ENCODE results near the gene NASP.

NASP gene

GRCh38 chr1:45623972-45624371 is 40.1 kb downstream of the NASP start, which contains the start of gene CCDC17:
CCDC17 (minus strand) TSS chr1:45624054; CDS start chr1:45623909, 145 bp downstream.
- H3K79me2 ChIP-seq, result no peaks in the 10 kb centered on the region
- H3K4me1 ChIP-seq, result no peaks in the 10 kb centered on the region
- no peak for TF ChIP-seq CTCF (IDR thresholded peaks at IDR 0.05)
- H3K27ac ChIP-seq, result no peak within 1 kb of the TSS
- no peaks in the 10 kb centered on the region for H3K36me3 ChIP-seq (ENCODE audit: control insufficient read depth, insufficient read depth, low read length)
- no peak within 1 kb of the TSS for H2AFZ ChIP-seq
- no peaks in the 10 kb centered on the region for H3K27me3 ChIP-seq (ENCODE audit: control insufficient read depth, insufficient read depth, low read length)
- no peak within 1 kb of the TSS for H3K4me2 ChIP-seq (ENCODE audit: low read length)
- H3K9ac ChIP-seq, result no peak within 1 kb of the TSS
- H3K4me3 ChIP-seq (ENCODE audit: low read depth, low read length), result no peak within 1 kb of the TSS
- no peaks in the 10 kb centered on the region for H3K9me3 ChIP-seq (ENCODE audit: control insufficient read depth, low read length)

GRCh38 chr1:45629035-45629434 is 45.2 kb downstream of the NASP start:
- Histone ChIP-seq H3K79me2 (no peaks in the 10 kb centered on the region), H3K36me3 (ENCODE audit: control insufficient read depth, insufficient read depth, low read length) (no peaks in the 10 kb centered on the region), H3K4me1 (peaks cover 2% of the 10 kb centered on the region), H3K27ac (no peak overlapping the region), H2AFZ (no peak overlapping the region), H3K9ac (no peak overlapping the region), H3K4me3 (ENCODE audit: low read depth, low read length) (no peak overlapping the region), H3K9me3 (ENCODE audit: control insufficient read depth, low read length) (no peaks in the 10 kb centered on the region), H3K27me3 (ENCODE audit: control insufficient read depth, insufficient read depth, low read length) (no peaks in the 10 kb centered on the region), H3K4me2 (ENCODE audit: low read length) (no peak overlapping the region)
- no peak for TF ChIP-seq CTCF (IDR thresholded peaks at IDR 0.05)

- Histone ChIP-seq H3K27ac (peak overlapping the region; percentile 19), H3K4me3 (ENCODE audit: low read depth, low read length) (no peak overlapping the region), H3K4me2 (ENCODE audit: low read length) (no peak overlapping the region), H3K27me3 (ENCODE audit: control insufficient read depth, insufficient read depth, low read length) (no peaks in the 10 kb centered on the region), H2AFZ (no peak overlapping the region), H3K79me2 (no peaks in the 10 kb centered on the region), H3K36me3 (ENCODE audit: control insufficient read depth, insufficient read depth, low read length) (no peaks in the 10 kb centered on the region), H3K9me3 (ENCODE audit: control insufficient read depth, low read length) (no peaks in the 10 kb centered on the region), H3K9ac (no peak overlapping the region), H3K4me1 (peaks cover 2% of the 10 kb centered on the region)
- TF ChIP-seq CTCF (IDR thresholded peaks at IDR 0.05), result no peak
Measured at GRCh38 chr1:45630429-45630828, 46.6 kb downstream of the NASP start.

- H3K4me2 ChIP-seq (ENCODE audit: low read length), result no peak overlapping the region
- no peaks in the 10 kb centered on the region for H3K36me3 ChIP-seq (ENCODE audit: control insufficient read depth, insufficient read depth, low read length)
- no peaks in the 10 kb centered on the region for H3K27me3 ChIP-seq (ENCODE audit: control insufficient read depth, insufficient read depth, low read length)
- no peak for TF ChIP-seq CTCF (IDR thresholded peaks at IDR 0.05)
- H3K9me3 ChIP-seq (ENCODE audit: control insufficient read depth, low read length), result no peaks in the 10 kb centered on the region
- H3K79me2 ChIP-seq, result no peaks in the 10 kb centered on the region
- no peak overlapping the region for H2AFZ ChIP-seq
- H3K4me1 ChIP-seq, result no peaks in the 10 kb centered on the region
- no peak overlapping the region for H3K4me3 ChIP-seq (ENCODE audit: low read depth, low read length)
- H3K27ac ChIP-seq, result no peak overlapping the region
- H3K9ac ChIP-seq, result no peak overlapping the region
Measured at GRCh38 chr1:45635211-45635610, 51.4 kb downstream of the NASP start.

- no peak overlapping the region for H3K27ac ChIP-seq
- no peak overlapping the region for H2AFZ ChIP-seq
- H3K79me2 ChIP-seq, result no peaks in the 10 kb centered on the region
- H3K4me2 ChIP-seq (ENCODE audit: low read length), result no peak overlapping the region
- TF ChIP-seq CTCF (IDR thresholded peaks at IDR 0.05), result no peak
- H3K4me3 ChIP-seq (ENCODE audit: low read depth, low read length), result no peak overlapping the region
- H3K9ac ChIP-seq, result no peak overlapping the region
- H3K36me3 ChIP-seq (ENCODE audit: control insufficient read depth, insufficient read depth, low read length), result no peaks in the 10 kb centered on the region
- H3K4me1 ChIP-seq, result no peaks in the 10 kb centered on the region
- no peaks in the 10 kb centered on the region for H3K27me3 ChIP-seq (ENCODE audit: control insufficient read depth, insufficient read depth, low read length)
- H3K9me3 ChIP-seq (ENCODE audit: control insufficient read depth, low read length), result no peaks in the 10 kb centered on the region
Measured at GRCh38 chr1:45640293-45640692, 56.5 kb downstream of the NASP start.
